HuH-7 (cell line): ENCODE measurements around the gene AUTS2.
"Not testable (repeated sequence)": the region's sequence is repeated elsewhere in the genome, so short reads cannot be mapped to it uniquely, and the experiment has no call there.

Source experiments
- DNase-seq: peaks from one replicate; pipeline ENCODE4 v3.0.0; 2011; ENCODE audit warnings: low spot score

The AUTS2 gene

DNA sequence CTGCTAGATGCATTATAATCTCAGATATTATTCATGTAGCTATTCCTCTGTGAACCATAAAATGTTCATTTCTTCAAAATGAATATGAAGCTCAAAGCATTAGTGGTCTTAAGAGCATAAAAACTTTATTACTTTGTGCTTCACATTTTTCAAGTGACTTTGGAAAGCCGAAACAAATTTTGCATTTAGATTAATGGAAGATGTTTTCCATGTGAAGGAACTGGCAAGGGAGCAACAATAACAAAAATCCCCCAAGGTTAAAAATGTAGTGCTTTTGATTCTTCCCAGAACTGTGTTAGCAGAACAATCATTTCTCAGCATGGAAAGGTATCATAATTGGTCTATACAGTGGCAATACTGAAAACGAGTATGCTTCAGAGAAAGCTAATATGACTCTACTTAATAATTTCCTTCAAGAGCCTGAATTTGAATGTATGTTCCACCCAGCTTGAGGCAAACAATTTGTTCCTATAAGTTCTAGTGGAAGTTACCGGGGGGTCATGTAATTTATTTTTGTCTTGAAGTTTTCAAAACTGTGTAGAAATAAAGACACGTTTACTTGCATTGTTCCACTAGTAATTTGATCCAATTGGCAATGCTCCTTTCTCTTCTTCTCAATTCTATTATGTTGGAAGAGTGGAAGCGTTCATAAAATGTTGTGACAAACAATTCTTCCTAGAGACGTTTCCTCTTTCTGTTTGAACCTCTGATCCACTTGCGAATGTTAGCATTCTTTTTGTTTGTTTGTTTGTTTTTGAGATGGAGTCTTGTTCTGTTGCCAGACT lies 665.4 kb downstream of the AUTS2 start:
- DNase-seq: no peak

GRCh38 chr7:70266186-70266585 lies 667.9 kb downstream of the AUTS2 start:
- DNase-seq: no peak

GRCh38 chr7:70267381-70268120 lies 669.3 kb downstream of the AUTS2 start:
- no peak for DNase-seq

DNA sequence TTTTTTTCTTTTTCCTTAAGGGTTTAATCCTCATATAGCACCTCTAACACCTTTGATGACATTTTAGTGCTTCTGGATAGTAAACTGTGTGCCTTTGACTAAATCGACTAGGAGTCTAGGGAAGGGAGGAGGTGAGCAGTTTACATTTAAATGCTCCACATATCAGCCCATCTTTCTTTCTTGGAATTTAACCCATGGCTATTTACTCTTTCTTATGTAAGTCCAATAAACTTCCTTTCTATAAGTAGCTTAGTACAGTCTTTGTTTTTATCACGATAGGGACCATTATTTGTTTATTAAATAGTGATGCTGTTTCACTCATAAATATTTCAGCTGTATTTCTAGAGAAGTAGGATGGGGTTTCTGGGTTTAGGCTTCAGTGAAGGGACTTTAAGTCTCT lies 669.9 kb downstream of the AUTS2 start:
- DNase-seq: no peak

GRCh38 chr7:70270149-70270548 lies 671.9 kb downstream of the AUTS2 start:
- no peak for DNase-seq

DNA sequence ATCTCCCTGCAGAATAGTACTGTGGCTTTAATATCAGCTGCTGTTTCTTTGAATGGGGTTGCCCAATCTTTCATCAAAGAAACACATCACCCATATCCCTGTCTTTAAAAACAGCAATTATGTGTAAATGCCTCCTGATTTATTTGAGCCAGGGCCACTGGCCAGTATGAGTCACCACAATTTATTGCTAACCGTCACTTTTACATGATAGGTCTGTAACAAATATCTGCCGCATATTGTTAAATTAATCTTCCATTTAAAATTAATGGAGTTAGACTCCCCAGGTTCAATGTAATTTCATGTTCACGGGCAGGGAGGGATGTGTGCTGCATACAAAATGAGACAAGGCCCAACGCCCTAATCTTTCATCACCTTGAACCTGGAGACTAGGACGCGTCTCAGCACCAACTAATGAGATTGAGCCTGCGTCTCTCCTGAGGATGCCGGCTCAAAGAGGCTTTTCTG lies 673.4 kb downstream of the AUTS2 start:
- DNase-seq: no peak

DNA sequence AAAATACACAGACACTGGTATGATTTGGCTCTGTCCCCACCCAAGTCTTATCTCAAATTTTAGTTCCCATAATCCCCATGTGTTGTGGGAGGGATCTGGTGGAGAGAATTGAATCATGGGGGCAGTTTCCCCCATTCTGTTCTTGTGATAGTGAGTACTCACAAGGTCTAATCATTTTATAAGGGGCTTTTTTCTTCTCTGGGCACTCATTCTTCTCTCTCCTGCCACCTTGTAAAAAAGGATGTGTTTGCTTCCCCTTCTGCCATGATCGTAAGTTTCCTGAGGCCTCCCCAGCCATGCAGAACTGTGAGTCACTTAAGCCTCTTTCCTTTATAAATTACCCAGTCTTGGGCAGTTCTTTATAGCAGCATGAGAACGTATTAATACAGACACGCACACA lies 677.3 kb downstream of the AUTS2 start:
- not testable (repeated sequence) for DNase-seq

- no peak for DNase-seq
These were observed 686.9 kb downstream of the AUTS2 start for GRCh38 chr7:70285187-70285586.

GRCh38 chr7:70285854-70286253 lies 687.6 kb downstream of the AUTS2 start:
- DNase-seq: no peak

DNA sequence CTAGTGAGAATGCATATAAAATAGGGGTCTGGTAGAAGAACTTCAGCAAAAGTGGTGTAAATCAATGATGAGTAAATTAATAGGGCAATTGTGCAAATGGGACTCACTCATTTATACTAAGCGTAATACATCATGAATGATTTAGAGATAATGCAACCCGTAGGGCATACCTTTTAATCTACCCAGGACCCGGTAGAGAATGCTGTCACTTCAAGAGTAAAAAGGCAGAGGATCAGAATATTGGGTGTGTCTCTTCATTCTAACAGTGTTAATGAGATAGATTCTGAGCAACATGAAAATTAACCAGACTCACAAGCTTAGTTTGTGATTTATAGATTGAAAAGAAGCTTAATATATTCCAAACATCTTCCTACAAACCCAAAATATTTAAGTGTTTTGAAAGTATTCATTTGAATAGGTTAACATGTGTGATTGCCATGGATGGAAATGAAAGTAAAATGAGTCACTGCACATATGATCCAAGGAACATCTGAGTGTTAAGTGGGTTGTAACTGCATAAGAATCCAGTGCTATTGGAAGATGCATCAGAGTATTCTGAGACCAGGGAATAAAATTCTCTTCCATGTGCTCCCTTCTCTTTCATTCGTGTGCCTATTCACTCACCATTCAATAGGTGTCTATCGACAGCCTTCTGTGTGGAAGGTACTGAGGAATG lies 690.6 kb downstream of the AUTS2 start:
- no peak for DNase-seq

- no peak for DNase-seq
These were observed 694.4 kb downstream of the AUTS2 start for GRCh38 chr7:70292716-70293115.

GRCh38 chr7:70294211-70294911 lies 696.1 kb downstream of the AUTS2 start:
- no peak for DNase-seq

- DNase-seq: no peak
These were observed 700.7 kb downstream of the AUTS2 start for GRCh38 chr7:70298780-70299471.

DNA sequence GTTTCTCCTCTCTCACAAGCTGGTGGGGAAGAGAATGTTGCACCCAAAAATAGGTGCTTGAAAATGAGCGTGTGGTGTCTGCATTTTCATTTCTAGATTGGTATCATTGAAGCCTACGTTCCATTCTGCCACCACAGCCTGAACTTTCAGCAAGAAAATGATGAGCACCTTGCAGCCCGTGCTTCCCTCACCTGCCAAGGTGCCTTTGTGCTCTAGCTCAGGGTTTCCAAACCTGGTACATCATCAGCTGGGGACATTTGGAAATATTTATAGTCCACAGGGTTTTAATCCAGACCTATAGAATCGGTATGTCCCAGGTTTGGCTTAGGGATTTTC lies 701.2 kb downstream of the AUTS2 start:
- no peak for DNase-seq

GRCh38 chr7:70301673-70302185 lies 703.5 kb downstream of the AUTS2 start:
- no peak for DNase-seq

DNA sequence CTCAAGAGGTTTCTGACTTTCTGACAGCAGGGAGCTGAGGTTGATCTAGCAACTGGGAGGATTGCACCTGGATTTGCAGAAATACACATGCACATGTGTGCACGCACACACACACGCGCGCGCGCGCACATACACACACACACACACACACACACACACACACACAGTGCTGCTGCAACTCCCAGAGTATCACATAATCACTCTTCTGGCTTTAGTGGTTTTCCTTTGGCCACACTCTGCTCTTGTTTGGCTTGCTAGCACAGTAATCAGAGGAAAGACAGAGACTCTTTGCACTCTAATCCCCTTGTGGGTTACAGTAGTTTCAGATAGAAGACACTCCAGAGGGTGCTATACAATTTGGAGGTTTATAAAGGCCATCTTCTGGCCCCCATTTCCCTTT lies 705.0 kb downstream of the AUTS2 start:
- no peak for DNase-seq

DNA sequence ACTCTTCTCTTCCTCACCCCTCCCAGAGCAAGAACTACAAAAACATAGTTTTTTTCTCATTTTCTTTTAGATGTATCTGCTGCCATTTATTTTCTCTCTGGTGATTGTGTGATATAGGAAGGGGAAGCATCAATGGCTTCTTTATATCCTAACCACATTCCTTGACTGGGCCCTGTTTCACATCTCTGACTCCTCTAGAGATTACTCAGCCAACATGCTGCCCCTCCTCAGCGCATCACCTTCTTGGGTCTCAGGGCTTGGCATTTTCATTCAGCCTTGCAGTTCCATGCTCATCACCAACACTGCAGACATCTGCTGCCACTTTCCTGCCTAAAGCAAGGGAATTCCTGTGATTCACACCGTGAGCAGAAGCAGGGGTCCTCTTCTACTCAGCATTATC lies 705.5 kb downstream of the AUTS2 start:
- DNase-seq: no peak

GRCh38 chr7:70306173-70306572 lies 707.9 kb downstream of the AUTS2 start:
- no peak for DNase-seq

- no peak for DNase-seq
These were observed 709.4 kb downstream of the AUTS2 start for GRCh38 chr7:70307544-70308106.

DNA sequence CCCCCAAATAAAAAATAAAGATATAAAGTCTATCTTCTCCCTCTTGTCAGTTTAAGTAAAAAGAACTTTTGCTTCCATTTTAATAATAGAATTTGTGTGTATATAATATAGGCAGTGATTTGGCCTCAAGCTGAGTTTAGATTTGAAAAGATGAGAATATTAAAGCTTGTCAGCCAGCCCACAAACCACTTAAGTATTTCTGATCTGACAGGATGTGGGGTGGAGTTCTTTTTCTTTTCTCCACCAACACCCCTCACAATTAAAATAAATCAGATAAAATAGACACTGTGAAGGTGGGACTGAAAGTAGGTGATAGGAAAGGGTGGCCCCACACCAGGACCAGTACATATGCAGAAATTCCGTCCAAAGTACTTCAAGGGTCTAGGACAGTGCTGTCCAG lies 714.1 kb downstream of the AUTS2 start:
- no peak for DNase-seq

- no peak for DNase-seq
These were observed 715.0 kb downstream of the AUTS2 start for GRCh38 chr7:70313271-70313670.
